Activated T-cell treated with anti-CD3 and anti-CD28 coated beads for 24 hours (primary cell): ENCODE results near the gene POLR1G.
"Not testable (repeated sequence)": the region's sequence is repeated elsewhere in the genome, so short reads cannot be mapped to it uniquely, and the experiment has no call there.

Experiments
- DNase-seq: peaks from one replicate; pipeline ENCODE4 v3.0.0-alpha.2; 2020; ENCODE audit warnings: low read depth

The POLR1G gene

GRCh38 chr19:45395821-45396617 is 10.4 kb upstream of the POLR1G start:
- DNase-seq: no peak

- DNase-seq: no peak
These were observed 6.3 kb upstream of the POLR1G start for GRCh38 chr19:45400192-45400591.

- DNase-seq: no peak
These were observed 4.6 kb upstream of the POLR1G start for GRCh38 chr19:45401815-45402214.

- DNase-seq: no peak
These were observed 4.0 kb upstream of the POLR1G start for GRCh38 chr19:45402298-45403061.

GRCh38 chr19:45403272-45403671 is 3.2 kb upstream of the POLR1G start:
- no peak for DNase-seq

GRCh38 chr19:45403781-45404556 is 2.5 kb upstream of the POLR1G start:
- DNase-seq: peak; percentile 28

- DNase-seq: peak; percentile 36
These were observed 1.6 kb upstream of the POLR1G start, which contains the start of gene PPP1R13L for GRCh38 chr19:45404557-45405434. Gene PPP1R13L, minus strand, starts transcription at chr19:45405069. Its CDS starts 6,751 bp downstream, at chr19:45398318.

- DNase-seq: peak; percentile 76
These were observed 814 bp upstream of the POLR1G start for GRCh38 chr19:45405435-45406225.

GRCh38 chr19:45407091-45407375 is 589 bp downstream of the POLR1G start:
- no peak for DNase-seq

- not testable (repeated sequence) for DNase-seq
These were observed 1.1 kb downstream of the POLR1G start for GRCh38 chr19:45407585-45407984.

- DNase-seq: no peak
These were observed 1.7 kb downstream of the POLR1G start for GRCh38 chr19:45408121-45408520.

GRCh38 chr19:45408830-45409556 is 2.5 kb downstream of the POLR1G start:
- DNase-seq: no peak

- DNase-seq: no peak
These were observed 3.1 kb downstream of the POLR1G start for GRCh38 chr19:45409557-45409920.

GRCh38 chr19:45410330-45410729 is 3.9 kb downstream of the POLR1G start:
- not testable (repeated sequence) for DNase-seq

GRCh38 chr19:45413497-45413896 is 7.1 kb downstream of the POLR1G start:
- no peak for DNase-seq

GRCh38 chr19:45414468-45414867 is 8.0 kb downstream of the POLR1G start:
- DNase-seq: no peak

- no peak for DNase-seq
These were observed 10.7 kb downstream of the POLR1G start for GRCh38 chr19:45417151-45417550.

GRCh38 chr19:45418802-45419201 is 12.4 kb downstream of the POLR1G start:
- DNase-seq: no peak

GRCh38 chr19:45419396-45419795 is 13.0 kb downstream of the POLR1G start:
- no peak for DNase-seq

GRCh38 chr19:45419895-45420294 is 13.5 kb downstream of the POLR1G start:
- no peak for DNase-seq
